H1 (cell line): ENCODE results near the gene TNFSF15. TPM values are rescaled to one million over a fixed set of nuclear protein-coding genes. Genes with fewer than 3 reads are reported as not detected.

Experiments
- CTCF ChIA-PET: fragments of 300-600 bp; sonication (Branson Sonifier 250); formaldehyde crosslinking; loops from one replicate; lab custom pipeline; 2021; ENCODE audit not compliant: partially characterized antibody; lab: Charles Lee
- POLR2A ChIA-PET: fragments of 300-600 bp; sonication (Branson Sonifier 250); formaldehyde crosslinking; loops from one replicate; lab custom pipeline; 2021; ENCODE audit warnings: inconsistent platforms; ENCODE audit not compliant: partially characterized antibody; lab: Charles Lee
- DNase-seq, 2 experiments: peaks; one replicate each; pipeline versions ENCODE4 v3.0.0 to v3.0.0-alpha.2; 2010 to 2022; ENCODE audit warnings: low spot score in 2 of 2, low read depth in 1 of 2, mixed read lengths in 1 of 2
- FAIRE-seq: peaks from 2 replicates; lab custom pipeline; 2011; peaks lifted over from hg19 to GRCh38; lab: Jason Lieb, UNC
- H2AFZ ChIP-seq: 2 replicates; pipeline ENCODE4 v1.8.1; 2012; ENCODE audit warnings: low read length, inconsistent platforms
- H2AK5ac ChIP-seq: 2 replicates; pipeline ENCODE4 v1.6.1; 2013; ENCODE audit warnings: low read depth, low read length
- H2BK120ac ChIP-seq: replicated peaks from 2 replicates; pipeline ENCODE3; 2013; ENCODE audit warnings: low read depth, low read length, inconsistent platforms
- H2BK12ac ChIP-seq: 2 replicates; pipeline ENCODE4 v1.6.1; 2013; ENCODE audit warnings: low read depth, low read length
- H2BK15ac ChIP-seq: 2 replicates; pipeline ENCODE4 v1.6.1; 2013; ENCODE audit warnings: low read length
- H2BK20ac ChIP-seq: 2 replicates; pipeline ENCODE4 v1.6.1; 2013; ENCODE audit warnings: low read length
- H2BK5ac ChIP-seq: 2 replicates; pipeline ENCODE4 v1.6.1; 2013; ENCODE audit warnings: low read depth, low read length
- H3K14ac ChIP-seq: 2 replicates; pipeline ENCODE4 v1.6.1; 2013; ENCODE audit warnings: inconsistent platforms; ENCODE audit not compliant: insufficient read length
- H3K18ac ChIP-seq: 2 replicates; pipeline ENCODE4 v1.6.1; 2013; ENCODE audit warnings: low read length; ENCODE audit errors: extremely low read depth
- H3K23ac ChIP-seq: 2 replicates; pipeline ENCODE4 v1.6.1; 2013; ENCODE audit warnings: inconsistent platforms; ENCODE audit not compliant: insufficient read length
- H3K23me2 ChIP-seq: 2 replicates; pipeline ENCODE4 v1.6.1; 2013; ENCODE audit warnings: low read depth, low read length
- H3K27ac ChIP-seq: 2 replicates; pipeline ENCODE4 v1.6.1; 2011; ENCODE audit warnings: low read depth, low read length, inconsistent platforms
- H3K27me3 ChIP-seq, 4 experiments: replicated peaks in 1 of 4; 1 replicate in 1 of 4; 2 replicates in 3 of 4; pipeline versions ENCODE4 v1.6.1 to v1.8.1; 2011 to 2013; ENCODE audit warnings: low read length in 3 of 4, mild to moderate bottlenecking in 3 of 4, inconsistent platforms in 2 of 4, mixed read lengths in 2 of 4, moderate library complexity in 1 of 4; ENCODE audit not compliant: control insufficient read depth in 3 of 4, insufficient read depth in 3 of 4; ENCODE audit errors: extremely low read depth in 1 of 4
- H3K36me3 ChIP-seq, 4 experiments: 2 replicates each; pipeline versions ENCODE4 v1.6.1 to v1.8.1; 2011 to 2013; ENCODE audit warnings: mild to moderate bottlenecking in 4 of 4, low read length in 3 of 4, moderate library complexity in 2 of 4, control low read depth in 1 of 4, inconsistent platforms in 1 of 4; ENCODE audit not compliant: insufficient read depth in 4 of 4, control insufficient read depth in 2 of 4
- H3K4ac ChIP-seq: replicated peaks from 2 replicates; pipeline ENCODE3; 2013; ENCODE audit warnings: low read length, low read depth, mixed read lengths, inconsistent platforms; ENCODE audit not compliant: insufficient read length
- H3K4me1 ChIP-seq, 4 experiments: replicated peaks in 1 of 4; 1 replicate in 1 of 4; 2 replicates in 3 of 4; pipeline versions ENCODE4 v1.6.1 to v1.8.1; 2011 to 2013; ENCODE audit warnings: low read length in 3 of 4, inconsistent platforms in 2 of 4, mixed read lengths in 1 of 4; ENCODE audit not compliant: insufficient read depth in 4 of 4, control insufficient read depth in 3 of 4
- H3K4me2 ChIP-seq, 2 experiments: 2 replicates each; pipeline versions ENCODE4 v1.6.1 to v1.8.1; 2011 to 2013; ENCODE audit warnings: low read depth in 2 of 2, low read length in 2 of 2, control low read depth in 1 of 2, inconsistent platforms in 1 of 2, mild to moderate bottlenecking in 1 of 2; ENCODE audit not compliant: insufficient read depth in 1 of 2
- H3K4me3 ChIP-seq, 4 experiments: fragments of 200-600, 300-600 bp in 1 of 4; sonication (generic), shearing (Covaris generic), sonication (Bioruptor Twin) in 1 of 4; 2 replicates each; pipeline versions ENCODE4 v1.5.1 to v1.8.1; 2011 to 2016; ENCODE audit warnings: low read length in 4 of 4, low read depth in 3 of 4, control low read depth in 2 of 4, inconsistent platforms in 2 of 4, mild to moderate bottlenecking in 2 of 4, mixed read lengths in 1 of 4, moderate library complexity in 1 of 4; ENCODE audit not compliant: insufficient read depth in 2 of 4; ENCODE audit errors: extremely low read depth in 1 of 4
- H3K56ac ChIP-seq: replicated peaks from 2 replicates; pipeline ENCODE3; 2013; ENCODE audit warnings: low read depth, mild to moderate bottlenecking, mixed read lengths, low read length, inconsistent platforms; ENCODE audit not compliant: insufficient read length
- H3K79me1 ChIP-seq: 2 replicates; pipeline ENCODE4 v1.6.1; 2013; ENCODE audit warnings: low read depth, low read length, control low read depth
- H3K79me2 ChIP-seq, 2 experiments: 2 replicates each; pipeline versions ENCODE4 v1.6.1 to v1.8.1; 2012 to 2013; ENCODE audit warnings: low read length in 2 of 2, mild to moderate bottlenecking in 2 of 2, inconsistent platforms in 1 of 2; ENCODE audit not compliant: insufficient read depth in 2 of 2, control insufficient read depth in 1 of 2
- H3K9ac ChIP-seq, 4 experiments: replicated peaks in 1 of 4; 1 replicate in 1 of 4; 2 replicates in 3 of 4; pipeline versions ENCODE4 v1.6.1 to v1.8.1; 2011 to 2013; ENCODE audit warnings: low read depth in 3 of 4, low read length in 3 of 4, control low read depth in 2 of 4, mild to moderate bottlenecking in 2 of 4, moderate library complexity in 2 of 4, inconsistent platforms in 1 of 4; ENCODE audit errors: extremely low read depth in 1 of 4
- H3K9me3 ChIP-seq, 2 experiments: 2 replicates each; pipeline versions ENCODE4 v1.6.1 to v1.8.1; 2012 to 2013; ENCODE audit warnings: mild to moderate bottlenecking in 2 of 2, moderate library complexity in 2 of 2, control low read depth in 1 of 2, inconsistent platforms in 1 of 2, low read depth in 1 of 2, low read length in 1 of 2, mixed read lengths in 1 of 2; ENCODE audit not compliant: insufficient read depth in 2 of 2
- H4K20me1 ChIP-seq, 2 experiments: replicated peaks in 1 of 2; 2 replicates each; pipeline versions ENCODE3 to v1.8.1; 2011 to 2013; ENCODE audit warnings: inconsistent platforms in 2 of 2, low read length in 2 of 2, mild to moderate bottlenecking in 1 of 2; ENCODE audit not compliant: insufficient read depth in 2 of 2, control insufficient read depth in 1 of 2
- H4K5ac ChIP-seq: 2 replicates; pipeline ENCODE4 v1.6.1; 2013; ENCODE audit warnings: low read length, low read depth, mixed read lengths, inconsistent platforms; ENCODE audit not compliant: insufficient read length
- H4K8ac ChIP-seq: 2 replicates; pipeline ENCODE4 v1.8.0; 2013; ENCODE audit warnings: mild to moderate bottlenecking, moderate library complexity, low read length, inconsistent platforms; ENCODE audit not compliant: insufficient read depth; ENCODE audit errors: extremely low read depth
- H4K91ac ChIP-seq: replicated peaks from 2 replicates; pipeline ENCODE3; 2013; ENCODE audit warnings: low read length, mixed read lengths, inconsistent platforms; ENCODE audit not compliant: insufficient read length
- BRCA1 ChIP-seq: IDR thresholded peaks from 2 replicates; pipeline ENCODE4 v1.6.1; 2012; ENCODE audit warnings: low read depth, low read length, improper control_type of control experiment
- CTCF ChIP-seq, 3 experiments: IDR thresholded peaks; 1 replicate in 2 of 3; 2 replicates in 1 of 3; pipeline versions ENCODE4 v1.5.1 to v1.6.1; 2011; ENCODE audit warnings: low read length in 3 of 3, mild to moderate bottlenecking in 3 of 3, inconsistent platforms in 2 of 3, low read depth in 1 of 3, moderate library complexity in 1 of 3; ENCODE audit not compliant: insufficient read depth in 1 of 3; ENCODE audit errors: control extremely low read depth in 1 of 3
- FOSL1 ChIP-seq: IDR thresholded peaks from 2 replicates; pipeline ENCODE4 v1.6.1; 2011; ENCODE audit warnings: mild to moderate bottlenecking, low read depth, low read length, moderate library complexity; ENCODE audit not compliant: insufficient read depth
- GTF2F1 ChIP-seq: IDR thresholded peaks from 2 replicates; pipeline ENCODE4 v1.6.1; 2012; ENCODE audit warnings: low read depth, low read length, improper control_type of control experiment, borderline replicate concordance
- KDM5A ChIP-seq: fragments of 200-600 bp; IDR thresholded peaks from 2 replicates; pipeline ENCODE4 v1.7.1; 2012; ENCODE audit warnings: mild to moderate bottlenecking, low read length, inconsistent platforms, mixed read lengths
- RAD21 ChIP-seq, 2 experiments: IDR thresholded peaks in 1 of 2; conservative IDR thresholded peaks in 1 of 2; 2 replicates each; pipeline ENCODE4 v1.6.1; 2011; ENCODE audit warnings: low read depth in 2 of 2, low read length in 2 of 2, improper control_type of control experiment in 1 of 2, inconsistent platforms in 1 of 2, mild to moderate bottlenecking in 1 of 2, moderate library complexity in 1 of 2
- SP2 ChIP-seq: IDR thresholded peaks from 2 replicates; pipeline ENCODE4 v1.6.1; 2012; ENCODE audit warnings: mild to moderate bottlenecking, low read length, inconsistent platforms
- SUZ12 ChIP-seq: fragments of 200-600 bp; sonication (generic); IDR thresholded peaks from 2 replicates; pipeline ENCODE4 v1.6.1; 2012; ENCODE audit warnings: mild to moderate bottlenecking, inconsistent platforms, low read length, moderate library complexity, mixed read lengths
- WGBS, 2 experiments: shearing (Covaris generic) in 1 of 2; methylation state at CpG; one replicate each; pipeline versions ENCODE4 v1.1.6 to v1.1.7; 2013 to 2015; ENCODE audit warnings: low lambda C conversion rate in 2 of 2, mixed read lengths in 2 of 2, inconsistent platforms in 1 of 2, low coverage in 1 of 2, missing lambda C conversion rate in 1 of 2; ENCODE audit not compliant: insufficient replicate concordance in 2 of 2, insufficient coverage in 1 of 2, insufficient read length in 1 of 2; ENCODE audit errors: extremely low coverage in 1 of 2, missing lambda C conversion rate in 1 of 2; 5-methylcytosine and 5-hydroxymethylcytosine counted together
- polyA plus RNA-seq, 7 experiments: library from polyadenylated mRNA; depleted of rRNA in 3 of 7; stranded (reverse) in 5 of 7; unstranded in 2 of 7; fragments of >200 nt in 5 of 7; fragments of 200-250 nt in 2 of 7; gene quantifications; 1 replicate in 5 of 7; 2 replicates in 1 of 7; 4 replicates in 1 of 7; pipeline versions ENCODE4 v1.2.1 to v1.2.3, GENCODE V29; 2011 to 2013; ENCODE audit warnings: missing spikeins in 2 of 7, mixed read lengths in 2 of 7
- total RNA-seq: library from RNA; stranded (reverse); fragmentation: NEBNext Ultra II Directional; extraction: Animal tissue kit (Norgen Biotek cat#: 25700); gene quantifications from 2 replicates; pipeline ENCODE4 v1.2.1, GENCODE V29; 2021
- TF ChIP-seq, protein P1 (sequence below): IDR thresholded peaks from 2 replicates; pipeline ENCODE4 v1.6.1; 2011; ENCODE audit warnings: low read depth, mild to moderate bottlenecking, low read length; ENCODE audit not compliant: insufficient read depth

Gene TNFSF15
- total and polyA plus RNA-seq, 2 of the 8 experiments (the other 6 are each of a cell fraction or from before 2014, with no cell fraction given), result 0.09 to 0.17 TPM

- Histone ChIP-seq H3K27ac (no peak overlapping the region), H3K4ac (no peak overlapping the region), H3K79me2 (no peaks in the 10 kb centered on the region), H3K27me3 (no peaks in the 10 kb centered on the region), H2BK12ac (no peak overlapping the region), H3K14ac (no peak overlapping the region), H3K9ac (no peak overlapping the region), H3K23ac (no peak overlapping the region), H3K4me3 (no peak overlapping the region), H3K18ac (no peak overlapping the region), H3K9me3 (no peaks in the 10 kb centered on the region), H2BK120ac (no peak overlapping the region), H2BK15ac (no peak overlapping the region), H3K23me2 (no peaks in the 10 kb centered on the region), H2BK20ac (no peak overlapping the region), H4K20me1 (no peaks in the 10 kb centered on the region), H4K8ac (no peak overlapping the region), H3K79me1 (no peaks in the 10 kb centered on the region; the same call in 1 of the 2 replicates), H2AK5ac (no peak overlapping the region), H2AFZ (no peak overlapping the region), H2BK5ac (no peak overlapping the region), H4K5ac (no peak overlapping the region), H4K91ac (no peak overlapping the region), H3K4me2 (no peak overlapping the region), H3K4me1 (peaks cover 0 to 4% (median 0%) of the 10 kb centered on the region in 4 experiments; a peak in 1 of 7 replicates), H3K36me3 (no peaks in the 10 kb centered on the region), H3K56ac (no peak overlapping the region)
- FAIRE-seq, result no peak
- DNase-seq, result no peak
- 97% methylated on average over 5 of the region's 5 CpGs; no CpG with 5 or more reads in 1 of the 2 experiments for WGBS, 2 experiments
- CTCF ChIA-PET, result interaction anchor here (0.9 to 1.5 kb wide), 4 partner anchors 18 to 97 kb away, joined by 3 to 4 read pairs (median 3); no protein-coding TSS in a partner anchor
- POLR2A ChIA-PET, result interaction anchor here (1.0 kb wide), 1 partner anchor 8 kb away, joined by 3 read pairs; no protein-coding TSS in a partner anchor
- TF ChIP-seq SUZ12 (no peak), FOSL1 (no peak), SP2 (no peak), KDM5A (no peak), RAD21 (IDR thresholded peaks at IDR 0.05 in 1 of 2, conservative IDR thresholded peaks at IDR 0.05 in 1 of 2; ENCODE audit: low read depth in 2 of 2, low read length in 2 of 2) (no peak), CTCF (IDR thresholded peaks at IDR 0.05; ENCODE audit: control extremely low read depth in 1 of 3, insufficient read depth in 1 of 3, low read depth in 1 of 3, low read length in 3 of 3) (no peak), GTF2F1 (no peak), BRCA1 (no peak)
- TF ChIP-seq, protein P1, sequence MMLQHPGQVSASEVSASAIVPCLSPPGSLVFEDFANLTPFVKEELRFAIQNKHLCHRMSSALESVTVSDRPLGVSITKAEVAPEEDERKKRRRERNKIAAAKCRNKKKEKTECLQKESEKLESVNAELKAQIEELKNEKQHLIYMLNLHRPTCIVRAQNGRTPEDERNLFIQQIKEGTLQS, result no peak
Observed at GRCh38 chr9:114811966-114812636, 6.3 kb upstream of the TNFSF15 start.
